GM18526 (cell line): ENCODE measurements around the gene HK3.

Source experiments
- POLR2A ChIP-seq: IDR thresholded peaks from 3 replicates; pipeline ENCODE4 v1.6.1; 2011; ENCODE audit not compliant: insufficient read length; ENCODE audit errors: extremely low read depth

The HK3 gene

DNA sequence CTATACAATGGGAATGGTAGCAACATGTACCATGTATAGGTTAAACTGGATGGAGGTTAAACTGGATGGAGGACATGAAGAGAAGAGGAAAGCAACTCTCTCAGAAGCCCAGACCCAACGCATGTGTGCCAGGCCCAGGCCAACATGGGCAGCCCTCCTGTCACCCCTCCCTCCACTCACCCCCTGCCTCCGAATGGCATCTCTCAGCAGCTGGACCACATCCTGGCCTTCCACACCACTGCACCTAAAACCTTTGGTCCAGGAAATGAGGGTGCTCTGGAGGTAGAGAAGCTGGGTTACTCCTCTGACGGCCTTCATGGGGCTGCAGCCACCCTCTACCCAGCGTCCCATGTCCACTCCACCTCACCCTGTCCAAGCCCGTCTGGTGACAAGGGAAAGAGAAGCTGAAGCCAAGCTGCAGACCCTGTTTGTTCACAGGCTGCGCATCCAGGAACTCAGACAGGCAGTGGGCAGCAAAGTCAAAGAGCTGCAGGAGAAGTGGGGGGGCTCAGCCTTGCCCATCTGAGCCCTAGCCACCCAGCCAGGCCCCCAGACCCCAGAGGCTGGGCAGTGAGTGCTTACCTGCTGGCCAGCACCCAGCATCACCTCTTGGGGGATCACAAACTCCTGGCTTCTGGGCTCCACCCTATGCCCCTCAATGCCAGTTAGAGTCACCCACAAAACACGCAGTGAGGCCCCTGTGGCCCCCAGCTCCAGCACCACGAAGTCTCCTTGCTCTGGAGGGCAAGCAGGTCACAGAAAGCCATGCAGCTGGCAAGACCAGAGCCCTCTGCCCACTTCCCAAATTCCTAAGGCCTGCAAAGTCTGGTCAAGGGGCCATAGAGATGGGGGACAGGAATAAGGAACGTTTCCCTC lies 8.5 kb downstream of the HK3 start:
- no peak for TF ChIP-seq POLR2A

DNA sequence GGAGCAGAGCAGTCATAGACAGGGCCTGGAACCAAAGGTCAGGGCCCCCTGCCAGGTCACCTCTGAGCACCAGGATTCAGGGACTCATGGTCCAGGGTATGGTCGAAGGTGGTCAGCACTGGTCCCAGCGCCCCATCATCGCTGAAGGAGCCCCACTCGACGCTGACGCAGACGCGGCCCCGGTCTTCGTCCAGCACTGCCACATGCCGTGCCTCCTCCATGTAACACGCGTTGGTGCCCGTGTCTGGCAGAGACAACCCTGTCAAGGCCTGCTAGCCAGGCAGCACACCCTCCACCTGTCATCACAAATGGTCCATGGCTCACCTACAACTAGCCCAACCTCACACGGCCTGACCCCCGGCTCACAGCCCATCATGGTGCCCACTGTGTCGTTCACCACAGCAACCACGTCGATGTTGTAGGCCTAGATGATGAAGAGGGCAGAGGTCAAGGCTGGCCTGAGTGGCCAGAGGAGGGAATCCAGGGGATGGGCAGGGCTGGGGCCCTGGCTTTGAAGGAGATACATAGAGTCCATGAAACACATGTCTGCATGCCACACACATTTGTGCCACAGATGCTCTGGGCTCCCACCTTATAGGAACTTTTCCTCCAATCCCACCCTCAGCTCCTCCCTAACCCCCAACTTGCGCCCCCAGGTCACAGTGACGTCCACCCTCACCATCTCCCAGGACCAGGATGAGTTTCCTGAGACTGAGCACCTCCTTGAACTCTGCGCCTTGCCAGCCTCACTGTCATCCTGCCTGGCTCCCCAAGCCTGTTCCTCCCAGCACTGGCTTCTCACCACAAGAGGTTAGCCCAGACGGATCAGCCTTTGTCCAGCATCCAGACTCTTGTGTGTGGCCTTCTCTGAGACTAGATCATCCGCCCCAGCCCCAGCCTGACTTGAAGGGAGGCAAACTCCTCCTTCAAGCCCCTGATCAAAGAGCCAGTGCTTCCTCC lies 9.5 kb downstream of the HK3 start:
- no peak for TF ChIP-seq POLR2A

DNA sequence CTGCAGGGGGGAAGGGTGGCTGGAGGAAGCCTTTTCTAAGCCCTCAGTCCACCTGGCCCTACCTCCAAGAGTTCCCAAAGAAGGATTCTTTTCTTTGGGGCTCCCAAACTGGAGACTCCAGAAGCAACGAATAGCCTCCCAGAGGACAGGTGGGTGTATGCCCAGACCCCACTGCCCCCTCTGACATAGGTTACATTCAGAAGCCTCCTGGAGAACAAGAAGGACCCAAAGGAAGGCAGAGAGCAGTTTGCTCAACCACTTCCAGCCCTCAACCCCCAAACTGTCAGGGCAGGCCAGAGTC lies 10.3 kb downstream of the HK3 start:
- TF ChIP-seq POLR2A: no peak

- TF ChIP-seq POLR2A: no peak
These were observed 10.9 kb downstream of the HK3 start for GRCh38 chr5:176888016-176888864.

DNA sequence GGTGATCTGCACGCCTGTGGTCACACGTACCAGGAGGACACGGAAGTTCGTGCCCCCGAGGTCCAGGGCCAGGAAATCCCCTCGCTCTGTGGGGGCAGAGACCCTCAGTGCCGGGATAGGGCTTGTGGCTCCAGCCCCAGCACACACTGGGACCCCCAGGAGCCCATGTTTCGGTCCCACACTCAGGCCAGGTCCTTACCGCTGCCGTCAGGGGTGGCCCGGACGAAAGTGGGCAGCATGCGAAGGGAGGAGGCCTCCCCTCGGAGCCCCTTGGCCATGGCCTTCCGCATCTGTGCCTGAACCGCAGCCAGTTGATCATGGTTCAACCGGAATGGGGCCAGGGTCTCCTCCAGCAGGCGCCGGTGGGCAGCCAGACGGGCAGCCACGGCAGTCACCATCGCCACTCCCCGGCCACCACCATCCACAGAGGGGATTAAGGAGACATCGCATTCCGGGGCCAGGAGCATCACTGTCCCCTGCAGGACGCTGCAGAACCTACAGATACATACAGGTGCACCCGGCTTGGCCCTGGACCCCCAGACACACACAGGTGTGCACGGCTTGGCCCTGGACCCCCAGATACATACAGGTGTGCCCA lies 11.8 kb downstream of the HK3 start:
- no peak for TF ChIP-seq POLR2A

GRCh38 chr5:176886336-176887251 lies 12.6 kb downstream of the HK3 start:
- no peak for TF ChIP-seq POLR2A

DNA sequence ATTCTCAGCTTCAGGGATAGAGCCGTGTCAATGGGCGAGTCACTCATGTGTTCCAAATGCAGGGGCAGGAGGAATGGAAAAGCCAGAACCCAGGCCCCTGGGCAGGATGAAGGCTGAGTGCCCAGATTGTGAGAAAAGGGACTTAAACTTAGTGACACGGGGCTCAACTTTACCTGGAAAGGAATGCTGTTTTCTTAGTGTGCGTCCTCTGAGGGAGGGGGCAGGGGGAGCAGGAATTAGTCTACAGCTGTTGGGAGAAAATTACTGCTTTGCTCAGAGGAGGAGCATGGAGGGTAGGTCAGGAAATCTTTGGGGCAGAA lies 14.6 kb downstream of the HK3 start:
- TF ChIP-seq POLR2A: no peak

- TF ChIP-seq POLR2A: no peak
These were observed 15.2 kb downstream of the HK3 start for GRCh38 chr5:176883700-176884570.

DNA sequence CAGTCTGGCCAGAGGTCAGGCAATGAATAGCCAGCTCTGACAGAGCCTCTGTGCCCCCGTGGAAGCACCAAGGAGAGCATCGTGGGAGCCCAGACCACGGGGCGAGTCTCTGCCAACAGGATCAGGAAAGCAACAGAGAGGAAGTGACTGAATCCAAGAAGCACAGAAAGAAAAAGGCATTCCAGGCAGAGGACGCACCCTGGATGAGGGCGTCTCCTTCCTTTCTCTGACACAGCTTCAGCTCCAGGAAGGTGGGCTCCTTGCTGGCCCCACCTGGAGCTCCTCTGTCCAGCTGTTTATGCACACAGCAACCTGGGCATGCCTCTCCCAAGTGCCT lies 16.6 kb downstream of the HK3 start:
- TF ChIP-seq POLR2A: no peak

DNA sequence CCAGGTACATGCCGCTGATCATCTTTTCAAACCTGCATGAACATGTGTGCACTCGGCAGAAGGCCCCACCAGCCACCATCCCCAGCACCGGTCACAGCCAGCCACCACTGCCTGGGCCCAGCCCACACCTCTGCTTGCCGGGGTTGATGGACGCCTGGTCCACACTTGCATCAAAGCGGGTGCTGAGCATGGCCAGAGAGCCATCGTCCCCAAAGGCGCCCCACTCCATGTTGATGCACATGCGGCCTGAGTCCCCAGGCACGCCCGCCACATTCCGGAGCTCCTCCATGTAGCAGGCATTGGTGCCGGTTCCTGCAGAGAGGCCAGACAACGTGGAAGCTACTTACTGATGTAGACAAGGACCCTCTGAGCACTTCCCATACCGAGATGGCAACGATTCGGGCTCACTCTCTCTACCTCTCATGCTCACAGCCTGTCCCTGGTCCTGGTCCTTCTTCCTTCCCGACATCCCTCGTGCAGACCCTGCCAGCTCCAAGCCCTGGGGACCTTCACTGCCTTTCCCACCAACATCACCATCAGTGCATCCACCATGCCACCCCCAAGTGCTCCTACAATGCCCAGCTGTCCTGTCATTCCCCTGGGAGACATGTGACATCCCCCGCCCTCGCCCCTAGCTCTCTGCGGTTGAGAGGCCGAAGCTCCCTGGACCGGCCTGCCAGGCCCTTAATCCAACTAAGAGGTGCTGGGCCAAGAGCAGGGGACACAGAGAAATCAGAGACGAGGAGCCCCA lies 17.2 kb downstream of the HK3 start:
- no peak for TF ChIP-seq POLR2A

DNA sequence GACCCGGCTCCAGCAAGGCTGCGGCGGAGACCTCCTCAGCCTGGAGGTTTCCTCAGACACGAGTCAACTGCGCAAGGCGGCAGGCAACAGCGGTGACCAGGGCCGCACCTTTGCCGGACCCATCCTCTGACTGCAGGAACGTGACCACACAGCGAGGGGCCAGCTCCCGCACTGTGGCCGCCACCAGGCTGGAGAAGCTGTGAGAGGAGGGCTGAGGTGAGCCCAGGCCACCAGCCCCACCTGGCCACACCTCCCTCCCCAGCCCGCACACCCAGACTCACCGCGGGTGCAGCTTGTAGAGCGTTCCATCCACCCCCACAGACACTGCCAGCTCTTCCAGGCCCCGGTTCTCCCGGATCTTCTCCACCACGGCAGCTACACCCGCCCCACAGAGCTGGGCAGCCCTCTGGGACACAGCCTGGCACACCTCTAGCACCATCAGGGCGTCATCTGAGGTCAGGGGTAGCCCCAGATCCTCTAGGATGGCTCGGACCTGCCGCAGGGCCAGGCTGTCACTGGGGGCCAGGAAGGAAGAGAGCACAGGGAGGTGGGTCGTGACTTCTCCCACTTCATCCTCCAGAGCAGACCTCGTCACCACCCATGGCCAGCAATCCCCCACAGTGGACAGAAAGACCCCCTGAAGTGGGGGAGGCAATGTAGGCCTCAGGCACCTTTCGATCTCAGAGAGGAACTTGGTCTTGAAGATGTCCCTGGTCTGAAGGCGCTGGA lies 18.0 kb downstream of the HK3 start:
- no peak for TF ChIP-seq POLR2A

- no peak for TF ChIP-seq POLR2A
These were observed 18.7 kb downstream of the HK3 start for GRCh38 chr5:176880366-176881020.
